ENCODE results near the gene LRRN4CL.

LRRN4CL gene

GRCh38 chr11:62726915-62727164 is 37.5 kb upstream of the LRRN4CL start:
- H3K79me2 ChIP-seq (ENCODE audit: insufficient read depth, low read length) = peaks cover 51% of the 10 kb centered on the region
- H3K4me1 ChIP-seq (ENCODE audit: insufficient read depth, low read length, severe bottlenecking) = peaks cover 26% of the 10 kb centered on the region
- no peaks in the 10 kb centered on the region for H3F3A ChIP-seq (ENCODE audit: insufficient read depth, low read length)
- peak overlapping the region; percentile 82 for H3K9ac ChIP-seq (ENCODE audit: low read length)
- peak overlapping the region; percentile 95 for H3K27ac ChIP-seq (ENCODE audit: low read depth, low read length, poor library complexity, severe bottlenecking)
- TF ChIP-seq, protein P1, sequence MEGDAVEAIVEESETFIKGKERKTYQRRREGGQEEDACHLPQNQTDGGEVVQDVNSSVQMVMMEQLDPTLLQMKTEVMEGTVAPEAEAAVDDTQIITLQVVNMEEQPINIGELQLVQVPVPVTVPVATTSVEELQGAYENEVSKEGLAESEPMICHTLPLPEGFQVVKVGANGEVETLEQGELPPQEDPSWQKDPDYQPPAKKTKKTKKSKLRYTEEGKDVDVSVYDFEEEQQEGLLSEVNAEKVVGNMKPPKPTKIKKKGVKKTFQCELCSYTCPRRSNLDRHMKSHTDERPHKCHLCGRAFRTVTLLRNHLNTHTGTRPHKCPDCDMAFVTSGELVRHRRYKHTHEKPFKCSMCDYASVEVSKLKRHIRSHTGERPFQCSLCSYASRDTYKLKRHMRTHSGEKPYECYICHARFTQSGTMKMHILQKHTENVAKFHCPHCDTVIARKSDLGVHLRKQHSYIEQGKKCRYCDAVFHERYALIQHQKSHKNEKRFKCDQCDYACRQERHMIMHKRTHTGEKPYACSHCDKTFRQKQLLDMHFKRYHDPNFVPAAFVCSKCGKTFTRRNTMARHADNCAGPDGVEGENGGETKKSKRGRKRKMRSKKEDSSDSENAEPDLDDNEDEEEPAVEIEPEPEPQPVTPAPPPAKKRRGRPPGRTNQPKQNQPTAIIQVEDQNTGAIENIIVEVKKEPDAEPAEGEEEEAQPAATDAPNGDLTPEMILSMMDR (IDR thresholded peaks at IDR 0.05; ENCODE audit: low read length) = no peak
- TF ChIP-seq EZH2 (IDR thresholded peaks at IDR 0.05; ENCODE audit: borderline replicate concordance, low read length) = no peak
- H3K4me2 ChIP-seq (ENCODE audit: low read length) = peak overlapping the region; percentile 75
- peaks cover 54% of the 10 kb centered on the region for H3K36me3 ChIP-seq (ENCODE audit: insufficient read depth, low read length)
- H2AFZ ChIP-seq (ENCODE audit: low read length) = no peak overlapping the region
- peak overlapping the region; percentile 99 for H3K4me3 ChIP-seq (ENCODE audit: low read depth, low read length, poor library complexity, severe bottlenecking)
- no peaks in the 10 kb centered on the region for H3K9me2 ChIP-seq (ENCODE audit: low read depth, low read length)
- no peaks in the 10 kb centered on the region; the same call in 1 of the 2 replicates for H4K20me1 ChIP-seq (ENCODE audit: insufficient read depth, low read length)
- no peaks in the 10 kb centered on the region for H3K9me3 ChIP-seq (ENCODE audit: low read length)
- H3K27me3 ChIP-seq (ENCODE audit: insufficient read depth, low read length) = no peaks in the 10 kb centered on the region

- peaks cover 51% of the 10 kb centered on the region for H3K79me2 ChIP-seq (ENCODE audit: insufficient read depth, low read length)
- peak overlapping the region; percentile 99 for H3K4me3 ChIP-seq (ENCODE audit: low read depth, low read length, poor library complexity, severe bottlenecking)
- peak overlapping the region; percentile 75 for H3K4me2 ChIP-seq (ENCODE audit: low read length)
- TF ChIP-seq, protein P1 (IDR thresholded peaks at IDR 0.05; ENCODE audit: low read length) = no peak
- TF ChIP-seq EZH2 (IDR thresholded peaks at IDR 0.05; ENCODE audit: borderline replicate concordance, low read length) = no peak
- H3K27ac ChIP-seq (ENCODE audit: low read depth, low read length, poor library complexity, severe bottlenecking) = peak overlapping the region; percentile 95
- H3K9ac ChIP-seq (ENCODE audit: low read length) = peak overlapping the region; percentile 82
- no peak overlapping the region for H2AFZ ChIP-seq (ENCODE audit: low read length)
- no peaks in the 10 kb centered on the region for H3K27me3 ChIP-seq (ENCODE audit: insufficient read depth, low read length)
- H3K36me3 ChIP-seq (ENCODE audit: insufficient read depth, low read length) = peaks cover 57% of the 10 kb centered on the region
- no peaks in the 10 kb centered on the region for H3K9me2 ChIP-seq (ENCODE audit: low read depth, low read length)
- H3K9me3 ChIP-seq (ENCODE audit: low read length) = no peaks in the 10 kb centered on the region
- no peaks in the 10 kb centered on the region for H3F3A ChIP-seq (ENCODE audit: insufficient read depth, low read length)
- H3K4me1 ChIP-seq (ENCODE audit: insufficient read depth, low read length, severe bottlenecking) = peaks cover 26% of the 10 kb centered on the region
- H4K20me1 ChIP-seq (ENCODE audit: insufficient read depth, low read length) = no peaks in the 10 kb centered on the region; the same call in 1 of the 2 replicates
Measured at GRCh38 chr11:62726156-62726914, 37.0 kb upstream of the LRRN4CL start.

DNA sequence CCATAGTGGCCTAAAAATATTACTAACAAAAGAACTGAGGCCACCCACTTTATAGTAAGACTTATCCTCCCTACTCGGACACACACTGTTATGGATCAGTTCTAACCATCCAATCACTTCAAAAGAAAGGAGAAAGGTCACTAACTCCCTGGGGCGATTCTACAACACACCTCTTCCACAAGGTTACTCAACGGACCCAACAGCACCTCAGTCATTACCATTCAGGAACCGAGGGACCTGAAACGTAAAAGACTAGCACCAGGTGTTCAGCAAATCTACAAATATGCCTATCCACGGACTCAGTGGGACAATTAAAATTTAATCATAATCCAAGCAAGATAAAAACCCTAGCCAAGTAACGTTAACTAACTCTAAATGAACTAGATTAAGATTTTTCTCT is 36.3 kb upstream of the LRRN4CL start:
- Histone ChIP-seq H3K36me3 (ENCODE audit: insufficient read depth, low read length) (peaks cover 59% of the 10 kb centered on the region), H4K20me1 (ENCODE audit: insufficient read depth, low read length) (no peaks in the 10 kb centered on the region; the same call in 1 of the 2 replicates), H3F3A (ENCODE audit: insufficient read depth, low read length) (no peaks in the 10 kb centered on the region), H3K79me2 (ENCODE audit: insufficient read depth, low read length) (peaks cover 51% of the 10 kb centered on the region), H3K4me2 (ENCODE audit: low read length) (peak overlapping the region; percentile 75), H2AFZ (ENCODE audit: low read length) (no peak overlapping the region), H3K9me2 (ENCODE audit: low read depth, low read length) (no peaks in the 10 kb centered on the region), H3K4me3 (ENCODE audit: low read depth, low read length, poor library complexity, severe bottlenecking) (peak overlapping the region; percentile 99), H3K9ac (ENCODE audit: low read length) (peak overlapping the region; percentile 82), H3K4me1 (ENCODE audit: insufficient read depth, low read length, severe bottlenecking) (peaks cover 26% of the 10 kb centered on the region), H3K27ac (ENCODE audit: low read depth, low read length, poor library complexity, severe bottlenecking) (no peak overlapping the region), H3K27me3 (ENCODE audit: insufficient read depth, low read length) (no peaks in the 10 kb centered on the region), H3K9me3 (ENCODE audit: low read length) (no peaks in the 10 kb centered on the region)
- no peak for TF ChIP-seq EZH2 (IDR thresholded peaks at IDR 0.05; ENCODE audit: borderline replicate concordance, low read length)
- TF ChIP-seq, protein P1 (IDR thresholded peaks at IDR 0.05; ENCODE audit: low read length) = no peak
